Amniotic epithelial cell (primary cell): Measurements from ENCODE around the gene NAT8.
"Not testable (repeated sequence)": the region's sequence is repeated elsewhere in the genome, so short reads cannot be mapped to it uniquely, and the experiment has no call there.

Source experiments
- DNase-seq: peaks from one replicate; pipeline ENCODE4 v3.0.0-alpha.2; 2010; ENCODE audit warnings: low read depth

The NAT8 gene

DNA sequence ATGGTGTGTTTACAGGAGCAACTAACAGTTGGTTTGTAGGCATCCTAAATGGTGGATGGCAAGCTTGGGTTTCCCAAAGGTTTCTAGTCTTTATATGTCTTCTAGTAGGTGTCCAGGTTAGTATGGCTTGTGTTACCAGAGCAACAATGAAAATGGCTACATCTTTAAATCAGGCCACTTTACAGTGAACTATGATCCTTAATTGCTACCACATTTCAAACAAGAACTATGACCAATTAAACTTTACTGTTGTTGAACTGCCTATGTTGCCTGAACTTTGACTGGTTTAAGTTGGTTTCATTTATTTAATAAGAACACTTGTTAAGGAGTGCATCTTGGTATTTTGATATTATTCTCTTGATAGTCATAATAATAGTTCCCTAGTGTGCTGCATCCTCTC, 5.2 kb downstream of the NAT8 start:
- not testable (repeated sequence) for DNase-seq

DNA sequence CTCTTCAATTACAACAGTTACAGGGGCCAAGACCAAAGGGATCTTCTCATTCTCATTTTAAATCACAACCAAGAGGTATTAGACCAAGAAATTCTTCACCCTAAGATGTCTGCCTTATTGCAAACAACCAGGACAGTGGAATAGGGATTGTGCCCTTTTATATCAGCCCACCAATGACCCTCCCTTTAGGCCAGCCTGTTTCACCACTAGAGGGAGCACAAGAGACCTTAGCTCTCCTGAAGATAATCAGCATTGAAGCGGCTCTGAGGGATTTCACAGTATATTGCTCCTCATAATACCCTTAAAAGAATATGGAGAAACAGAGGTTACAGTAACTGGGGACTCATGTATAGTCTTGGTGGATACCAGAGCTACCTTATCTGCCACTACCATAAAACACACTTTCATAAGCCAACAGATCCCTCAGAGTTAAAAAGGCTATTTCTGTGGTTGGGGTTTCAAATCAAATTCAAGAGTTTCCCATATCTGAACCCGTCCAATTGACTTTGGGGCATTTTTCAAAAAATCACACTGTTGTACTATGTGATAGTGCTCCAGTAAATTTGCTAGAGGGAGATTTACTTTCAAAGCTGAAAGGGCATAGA, 11.5 kb downstream of the NAT8 start:
- not testable (repeated sequence) for DNase-seq

DNA sequence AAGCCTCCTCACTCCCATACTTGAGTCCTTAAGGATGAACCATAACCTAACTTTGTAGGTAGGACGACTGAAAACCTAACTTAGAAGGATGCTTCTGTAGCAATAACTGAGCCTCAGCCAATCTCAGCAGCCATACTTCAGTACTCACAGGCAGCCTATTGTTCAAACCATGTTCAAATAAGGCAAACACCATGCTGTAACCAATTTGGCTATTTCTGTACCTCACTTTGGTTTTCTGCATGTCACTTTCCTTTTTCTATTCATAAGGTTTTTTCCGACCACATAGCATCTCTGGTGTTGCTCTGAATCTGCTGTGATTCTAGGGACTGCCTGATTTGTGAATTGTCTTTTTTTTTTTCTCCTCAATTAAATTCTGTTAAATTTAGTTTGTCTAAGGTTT, 13.7 kb downstream of the NAT8 start:
- DNase-seq: not testable (repeated sequence)

- not testable (repeated sequence) for DNase-seq
Observed at GRCh38 chr2:73626237-73626636, 16.0 kb downstream of the NAT8 start.

DNA sequence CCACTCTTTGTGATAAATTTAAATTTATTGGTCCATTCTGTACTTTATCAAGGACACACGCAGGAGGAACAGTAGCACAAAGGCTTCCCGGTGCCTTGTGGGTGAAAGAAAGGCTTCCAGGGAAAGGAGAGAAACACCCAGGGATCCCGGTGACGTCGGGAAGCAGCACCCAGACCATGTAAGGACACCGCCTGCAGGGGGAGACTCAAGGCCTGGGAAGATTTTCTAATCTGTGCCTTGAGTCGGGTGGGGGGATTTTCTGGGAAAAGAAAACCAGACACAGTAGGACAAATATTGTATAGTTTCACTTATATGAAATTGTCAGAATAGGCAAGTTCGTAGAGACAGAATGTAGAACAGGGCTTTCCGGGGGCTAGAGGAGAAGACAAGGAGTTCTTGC, 17.6 kb downstream of the NAT8 start:
- not testable (repeated sequence) for DNase-seq

- not testable (repeated sequence) for DNase-seq
Observed at GRCh38 chr2:73624036-73624435, 18.2 kb downstream of the NAT8 start.

DNA sequence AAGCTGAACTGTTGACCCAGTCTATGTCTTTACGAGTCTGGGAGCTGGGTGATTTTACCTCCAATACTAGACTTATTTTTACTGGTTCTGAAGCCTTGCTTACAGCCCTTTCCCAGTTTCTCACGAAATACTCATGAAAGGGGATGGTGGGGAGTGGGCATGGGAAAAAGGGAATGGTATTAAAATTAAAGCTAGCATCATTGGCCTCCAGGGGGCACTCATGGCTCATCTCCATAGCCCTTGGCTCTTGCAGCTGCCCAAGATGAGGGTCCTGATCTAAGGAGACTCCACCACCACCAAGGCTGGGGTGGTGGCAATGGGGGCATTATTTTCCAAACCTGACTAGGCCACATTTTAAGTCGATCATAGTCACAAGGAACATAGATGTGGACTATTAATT, 22.3 kb downstream of the NAT8 start:
- not testable (repeated sequence) for DNase-seq

DNA sequence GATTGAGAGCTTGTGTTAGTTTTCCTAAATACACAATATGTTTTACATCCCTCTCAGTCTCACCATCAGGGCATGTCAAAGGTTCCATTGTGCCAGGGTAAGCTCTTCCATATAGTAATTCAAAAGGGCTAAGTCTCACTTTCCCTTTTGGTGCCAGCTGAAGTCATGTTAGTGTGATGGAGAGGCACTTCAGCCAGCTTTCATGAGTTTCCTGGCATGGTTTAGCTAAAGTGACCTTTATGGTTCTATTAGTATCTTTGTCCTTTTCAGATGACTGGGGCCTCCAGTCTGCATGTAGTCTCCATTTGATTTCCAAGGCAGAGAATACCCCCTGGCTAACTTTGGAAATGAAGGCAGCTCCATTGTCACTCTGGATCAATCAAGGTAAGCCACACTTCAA, 27.2 kb downstream of the NAT8 start:
- DNase-seq: no peak

DNA sequence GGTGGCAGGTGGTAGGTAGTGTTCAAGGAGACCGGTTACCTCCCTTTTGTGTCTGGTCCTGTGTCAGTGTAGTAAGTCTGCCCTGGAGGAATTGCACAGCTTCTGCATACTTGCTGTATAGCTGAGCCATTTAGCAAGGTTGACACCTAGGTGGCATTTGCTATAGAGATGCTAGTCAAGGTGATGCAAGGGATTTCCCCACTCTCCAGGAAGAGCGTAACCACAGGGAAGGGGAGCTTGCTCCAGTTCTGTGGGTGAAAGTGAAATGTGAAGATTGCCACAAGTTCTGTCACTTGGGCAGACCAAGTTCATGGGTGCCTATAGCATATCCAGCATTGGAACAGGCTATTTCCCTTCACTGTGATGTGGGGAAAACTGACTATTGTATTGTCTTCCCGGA, 28.1 kb downstream of the NAT8 start:
- DNase-seq: no peak

- DNase-seq: peak; percentile 31
Observed at GRCh38 chr2:73611867-73612266, 30.4 kb downstream of the NAT8 start.

GRCh38 chr2:73611193-73611592, 31.0 kb downstream of the NAT8 start:
- no peak for DNase-seq

DNA sequence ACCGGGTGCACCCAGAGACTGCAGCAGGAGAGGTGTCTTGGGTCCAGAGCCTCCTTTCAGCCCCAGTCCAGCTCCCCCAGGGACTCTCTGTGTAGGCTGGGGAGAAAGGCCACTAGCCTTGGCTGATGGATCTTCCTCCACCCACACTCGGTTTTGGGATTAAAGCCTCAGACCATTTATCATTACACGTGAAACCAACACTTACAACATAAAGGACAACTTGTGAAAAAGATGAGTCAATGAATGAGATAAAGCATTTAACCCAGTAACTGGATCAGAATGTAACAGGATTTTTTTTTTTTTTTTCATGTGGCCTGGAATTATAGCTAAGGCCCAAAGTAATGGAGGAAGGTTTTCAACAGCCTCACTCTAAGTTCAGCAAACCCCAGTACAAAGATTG, 32.1 kb downstream of the NAT8 start:
- peak; percentile 71 for DNase-seq

DNA sequence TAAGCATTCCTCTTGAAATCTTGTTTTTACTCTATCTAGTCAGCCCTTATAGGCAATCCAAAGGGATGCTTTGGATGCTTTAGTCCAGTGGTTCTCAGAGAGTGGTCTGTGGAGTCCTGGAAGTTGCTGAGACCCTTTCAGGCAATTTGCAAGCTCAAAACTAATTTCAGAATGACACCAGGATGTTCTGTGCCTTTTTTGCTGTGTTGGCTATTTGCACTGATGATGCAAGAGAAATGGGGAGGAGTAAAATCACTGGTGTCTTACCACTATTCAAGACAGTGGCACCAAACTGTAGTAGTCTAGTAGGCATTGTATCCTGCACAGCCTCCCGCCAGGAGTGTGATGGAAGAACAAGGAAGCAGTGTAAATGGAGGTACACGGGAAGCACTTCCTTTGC, 37.6 kb downstream of the NAT8 start:
- DNase-seq: not testable (repeated sequence)

- DNase-seq: peak; percentile 58
Observed at GRCh38 chr2:73603099-73603588, 39.1 kb downstream of the NAT8 start.

DNA sequence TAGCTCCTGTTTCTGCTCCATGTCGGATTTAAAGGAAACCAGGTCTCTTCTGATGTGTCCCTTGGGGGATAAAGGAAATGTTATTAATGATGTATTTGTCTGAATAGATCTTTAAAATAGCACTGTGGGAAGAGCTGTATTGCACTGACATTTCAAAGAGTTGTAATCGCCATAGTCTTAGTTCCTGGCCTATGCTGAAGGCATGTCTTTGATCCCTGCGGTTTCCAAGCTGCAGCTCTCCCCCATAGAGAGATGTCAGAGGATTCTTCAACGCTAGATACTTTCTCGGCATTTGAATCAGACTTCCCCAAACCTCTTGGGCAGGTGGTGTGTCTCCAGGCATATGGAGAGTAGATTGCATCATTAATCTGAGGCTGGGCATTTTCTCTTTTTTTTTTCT, 40.4 kb downstream of the NAT8 start:
- DNase-seq: no peak

DNA sequence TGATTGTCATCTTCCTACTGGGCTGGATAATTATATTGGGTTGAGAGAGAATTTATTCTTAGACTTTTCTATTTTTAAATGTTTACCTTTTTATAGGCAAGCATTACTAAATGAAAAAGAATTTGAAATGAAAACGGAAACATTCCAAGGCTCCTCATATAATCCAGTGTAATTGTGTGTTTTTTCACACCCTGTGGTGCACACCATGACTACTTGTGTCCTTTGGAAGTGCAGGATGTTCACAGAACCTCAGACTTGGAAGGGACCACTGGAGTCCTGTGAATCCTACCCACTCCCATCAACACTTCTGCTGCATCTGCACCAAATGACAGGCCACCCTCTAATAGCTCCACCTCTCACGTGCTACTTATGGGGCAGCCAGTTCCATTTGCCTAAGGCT, 48.0 kb downstream of the NAT8 start:
- no peak for DNase-seq

- DNase-seq: no peak
Observed at GRCh38 chr2:73593680-73594079, 48.5 kb downstream of the NAT8 start.
